GM12878 (cell line): ENCODE data around the gene HAS3. TPM values are rescaled to one million over a fixed set of nuclear protein-coding genes. Genes with fewer than 3 reads are reported as not detected.

Experiments
- ATAC-seq: fragments of 200-7000 bp; cut with Tn5 transposase; 3 replicates; pipeline ENCODE4 v1.9.1; 2020; ENCODE audit warnings: mild to moderate bottlenecking, moderate library complexity
- BruUV-seq: library from RNA; stranded (reverse); fragments of 400-500 nt; replicated peaks from 2 replicates; lab custom pipeline; 2021; lab: Mats Ljungman, UMichigan
- CTCF ChIA-PET: fragments of 300-600 bp; sonication (Branson Sonifier 250); formaldehyde crosslinking; extraction: SDS; loops from one replicate; lab custom pipeline; 2021; ENCODE audit warnings: inconsistent platforms; lab: Yijun Ruan, JAX
- POLR2A ChIA-PET: fragments of 350-600 bp; formaldehyde crosslinking; extraction: SDS; loops from one replicate; lab custom pipeline; 2021; ENCODE audit warnings: inconsistent platforms; lab: Charles Lee
- RAD21 ChIA-PET: fragments of 300-600 bp; sonication (Branson Sonifier 250); formaldehyde crosslinking; loops from one replicate; lab custom pipeline; 2023; ENCODE audit warnings: antibody characterized with exemption; ENCODE audit not compliant: unreplicated experiment; lab: Charles Lee
- SMC1A ChIA-PET: fragments of 300-600 bp; sonication (Branson Sonifier 250); formaldehyde crosslinking; loops from one replicate; lab custom pipeline; 2023; ENCODE audit not compliant: unreplicated experiment, uncharacterized antibody; lab: Charles Lee
- DNase-seq: peaks from one replicate; pipeline ENCODE4 v3.0.0-alpha.2; 2011; ENCODE audit warnings: low read depth, low spot score
- FAIRE-seq: peaks from 3 replicates; lab custom pipeline; 2011; peaks lifted over from hg19 to GRCh38; lab: Jason Lieb, UNC
- H2AFZ ChIP-seq: 2 replicates; pipeline ENCODE4 v1.6.0; 2011; ENCODE audit warnings: low read depth, low read length, control low read depth; ENCODE audit not compliant: control insufficient read depth
- H3K27ac ChIP-seq: 2 replicates; pipeline ENCODE4 v1.5.1; 2011; ENCODE audit warnings: control low read depth; ENCODE audit not compliant: control insufficient read depth, insufficient read depth
- H3K27me3 ChIP-seq, 2 experiments: replicated peaks in 1 of 2; 2 replicates each; pipeline versions ENCODE4 v1.6.0 to v1.6.1; 2011; ENCODE audit warnings: low read length in 1 of 2; ENCODE audit not compliant: control insufficient read depth in 2 of 2, insufficient read depth in 2 of 2
- H3K36me3 ChIP-seq, 2 experiments: 2 replicates each; pipeline ENCODE4 v1.5.1; 2011; ENCODE audit warnings: low read length in 1 of 2; ENCODE audit not compliant: control insufficient read depth in 2 of 2, insufficient read depth in 2 of 2
- H3K4me1 ChIP-seq: 2 replicates; pipeline ENCODE4 v1.6.1; 2011; ENCODE audit warnings: mild to moderate bottlenecking, low read length, moderate library complexity, mixed read lengths; ENCODE audit not compliant: control insufficient read depth, insufficient read depth
- H3K4me2 ChIP-seq: 2 replicates; pipeline ENCODE4 v1.6.0; 2011; ENCODE audit warnings: control low read depth; ENCODE audit not compliant: control insufficient read depth, insufficient read depth
- H3K4me3 ChIP-seq: fragments of 200-600 bp; sonication (generic); 2 replicates; pipeline ENCODE4 v1.5.1; 2016
- H3K79me2 ChIP-seq: 2 replicates; pipeline ENCODE4 v1.6.0; 2011; ENCODE audit warnings: low read length; ENCODE audit not compliant: control insufficient read depth, insufficient read depth
- H3K9ac ChIP-seq: 2 replicates; pipeline ENCODE4 v1.8.0; 2011; ENCODE audit warnings: low read length, control low read depth, mixed read lengths; ENCODE audit not compliant: control insufficient read depth, insufficient read depth
- H3K9me3 ChIP-seq: replicated peaks from 3 replicates; pipeline ENCODE4 v1.5.1; 2011; ENCODE audit warnings: mild to moderate bottlenecking, low read length; ENCODE audit not compliant: control insufficient read depth, insufficient read depth
- H4K20me1 ChIP-seq: 2 replicates; pipeline ENCODE4 v1.6.0; 2011; ENCODE audit not compliant: control insufficient read depth, insufficient read depth
- CBFB ChIP-seq: IDR thresholded peaks from 2 replicates; pipeline ENCODE4 v1.6.1; 2016; ENCODE audit warnings: antibody characterized with exemption, low read depth
- JUNB ChIP-seq: IDR thresholded peaks from 2 replicates; pipeline ENCODE4 v1.6.1; 2016; ENCODE audit warnings: antibody characterized with exemption, mild to moderate bottlenecking
- KAT2A ChIP-seq: conservative IDR thresholded peaks from 2 replicates; pipeline ENCODE4 v1.6.1; 2011; ENCODE audit warnings: low read depth, low read length; ENCODE audit not compliant: control insufficient read depth
- MEF2A ChIP-seq: IDR thresholded peaks from 2 replicates; pipeline ENCODE4 v1.6.1; 2011; ENCODE audit warnings: low read depth, mild to moderate bottlenecking, low read length, moderate library complexity; ENCODE audit not compliant: insufficient read depth
- NFIC ChIP-seq: IDR thresholded peaks from 2 replicates; pipeline ENCODE4 v1.6.1; 2012; ENCODE audit warnings: low read depth, mild to moderate bottlenecking, inconsistent platforms, low read length, moderate library complexity
- NFYB ChIP-seq: IDR thresholded peaks from 2 replicates; pipeline ENCODE4 v1.6.1; 2011; ENCODE audit warnings: low read depth, mild to moderate bottlenecking, low read length, improper control_type of control experiment, moderate library complexity; ENCODE audit not compliant: insufficient read depth
- SREBF2 ChIP-seq: IDR thresholded peaks from 2 replicates; pipeline ENCODE4 v1.6.1; 2012; ENCODE audit warnings: mild to moderate bottlenecking, low read length
- STAT1 ChIP-seq: fragments of 450-650 bp; conservative IDR thresholded peaks from 2 replicates; pipeline ENCODE4 v1.6.1; 2014; ENCODE audit warnings: antibody characterized with exemption, mild to moderate bottlenecking
- WRNIP1 ChIP-seq: IDR thresholded peaks from 2 replicates; pipeline ENCODE4 v1.6.1; 2011; ENCODE audit warnings: low read depth, low read length, improper control_type of control experiment, borderline replicate concordance
- WGBS: methylation state at CpG from one replicate; pipeline ENCODE4 v1.1.6; 2016; ENCODE audit warnings: low lambda C conversion rate; ENCODE audit not compliant: insufficient replicate concordance, insufficient coverage; ENCODE audit errors: missing lambda C conversion rate; 5-methylcytosine and 5-hydroxymethylcytosine counted together
- in situ Hi-C: fragments of 300-500 bp; cut with MboI; formaldehyde crosslinking; loops from 9 replicates; pipeline ENCODE4 v1.14.3; 2018; ENCODE audit warnings: mixed read lengths
- intact Hi-C: fragments of 100-400 bp; cut with micrococcal nuclease; formaldehyde crosslinking; loops from one replicate; pipeline ENCODE4 v1.14.2; 2022; ENCODE audit not compliant: unreplicated experiment
- polyA plus RNA-seq, 11 experiments: library from polyadenylated mRNA; depleted of rRNA in 4 of 11; unstranded in 6 of 11; stranded (reverse) in 5 of 11; fragments of >200 nt; fragmentation: Nextera tagmentation in 4 of 11; fragmentation: Illumina TruSeq in 1 of 11; extraction: Ambion mirVana in 4 of 11; extraction: Trizol in 1 of 11; gene quantifications; 1 replicate in 1 of 11; 2 replicates in 10 of 11; pipeline versions ENCODE4 v1.2.1 to v1.2.3, GENCODE V29; 2011 to 2016; ENCODE audit warnings: inconsistent platforms in 2 of 11, missing spikeins in 2 of 11, low read depth in 1 of 11
- total RNA-seq, 4 experiments: library from RNA; depleted of rRNA in 3 of 4; stranded (reverse); fragments of >200 nt in 3 of 4; fragmentation: Illumina TruSeq in 1 of 4; extraction: Trizol in 1 of 4; gene quantifications; 2 replicates each; pipeline versions ENCODE4 v1.2.1 to v1.2.3, GENCODE V29; 2013 to 2021
- TF ChIP-seq, protein P1 (sequence below): fragments of 150-350 bp; IDR thresholded peaks from 2 replicates; pipeline ENCODE4 v1.6.1; 2014; ENCODE audit warnings: mild to moderate bottlenecking, low read depth, low read length

Gene HAS3
- total and polyA plus RNA-seq, 10 of the 15 experiments (the other 5 are each of a cell fraction or from before 2014, with no cell fraction given) = 0.06 to 0.56 (median 0.19) TPM; not detected in 2

DNA sequence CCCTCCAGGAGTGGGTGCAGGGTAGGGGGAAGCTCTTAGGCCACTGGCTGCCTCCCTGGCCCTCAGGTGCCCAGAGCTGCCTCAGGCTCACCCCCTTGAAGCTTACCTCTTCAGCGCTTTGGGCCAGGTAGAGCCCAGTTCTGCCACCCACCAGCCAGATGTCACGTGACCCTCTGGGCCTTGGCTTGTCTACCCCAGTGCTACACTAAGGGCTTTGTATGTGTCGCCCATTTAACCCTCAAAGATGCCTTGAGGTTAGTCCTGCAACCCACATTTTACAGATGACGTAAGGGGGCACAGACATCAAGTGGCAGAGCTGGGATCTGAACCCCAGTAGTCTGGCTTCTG lies 3.4 kb downstream of the HAS3 start:
- H3K4me3 ChIP-seq = no peak overlapping the region
- no TSS peak for BruUV-seq
- ChIA-PET CTCF (interaction anchor here (0.7 to 1.2 kb wide), 2 partner anchors 15 to 150 kb away, joined by 3 to 4 read pairs; no protein-coding TSS in a partner anchor), SMC1A (interaction anchor here (0.6 kb wide), 1 partner anchor 817 kb away, joined by 4 read pairs; no protein-coding TSS in a partner anchor), POLR2A (interaction anchor here (0.6 kb wide), 1 partner anchor 150 kb away, joined by 4 read pairs; no protein-coding TSS in a partner anchor), RAD21 (no interaction called here)
- H3K4me2 ChIP-seq = no peak overlapping the region
- ATAC-seq (no peak), DNase-seq (no peak), FAIRE-seq (no peak)
- H2AFZ ChIP-seq = no peak overlapping the region
- H3K36me3 ChIP-seq = no peaks in the 10 kb centered on the region
- H3K79me2 ChIP-seq = no peaks in the 10 kb centered on the region
- no peaks in the 10 kb centered on the region for H4K20me1 ChIP-seq
- H3K4me1 ChIP-seq = peaks cover 6% of the 10 kb centered on the region
- H3K27me3 ChIP-seq = peaks cover 1 to 3% of the 10 kb centered on the region in 2 experiments; a peak in 2 of 4 replicates
- H3K27ac ChIP-seq = no peak overlapping the region
- 81% methylated on average over 4 of the region's 4 CpGs for WGBS
- intact Hi-C loops = no loop called here
- TF ChIP-seq MEF2A (no peak), CBFB (no peak), NFYB (no peak), KAT2A (no peak), STAT1 (no peak), SREBF2 (no peak), NFIC (no peak), WRNIP1 (no peak), JUNB (no peak)
- TF ChIP-seq, protein P1, sequence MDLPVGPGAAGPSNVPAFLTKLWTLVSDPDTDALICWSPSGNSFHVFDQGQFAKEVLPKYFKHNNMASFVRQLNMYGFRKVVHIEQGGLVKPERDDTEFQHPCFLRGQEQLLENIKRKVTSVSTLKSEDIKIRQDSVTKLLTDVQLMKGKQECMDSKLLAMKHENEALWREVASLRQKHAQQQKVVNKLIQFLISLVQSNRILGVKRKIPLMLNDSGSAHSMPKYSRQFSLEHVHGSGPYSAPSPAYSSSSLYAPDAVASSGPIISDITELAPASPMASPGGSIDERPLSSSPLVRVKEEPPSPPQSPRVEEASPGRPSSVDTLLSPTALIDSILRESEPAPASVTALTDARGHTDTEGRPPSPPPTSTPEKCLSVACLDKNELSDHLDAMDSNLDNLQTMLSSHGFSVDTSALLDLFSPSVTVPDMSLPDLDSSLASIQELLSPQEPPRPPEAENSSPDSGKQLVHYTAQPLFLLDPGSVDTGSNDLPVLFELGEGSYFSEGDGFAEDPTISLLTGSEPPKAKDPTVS = no peak
- in situ Hi-C loops = no loop called here
- H3K9me3 ChIP-seq = no peaks in the 10 kb centered on the region
- no peak overlapping the region for H3K9ac ChIP-seq
